ENCODE data around the gene C1QTNF9B.
"Not testable (repeated sequence)": the region's sequence is repeated elsewhere in the genome, so short reads cannot be mapped to it uniquely, and the experiment has no call there.

C1QTNF9B gene

DNA sequence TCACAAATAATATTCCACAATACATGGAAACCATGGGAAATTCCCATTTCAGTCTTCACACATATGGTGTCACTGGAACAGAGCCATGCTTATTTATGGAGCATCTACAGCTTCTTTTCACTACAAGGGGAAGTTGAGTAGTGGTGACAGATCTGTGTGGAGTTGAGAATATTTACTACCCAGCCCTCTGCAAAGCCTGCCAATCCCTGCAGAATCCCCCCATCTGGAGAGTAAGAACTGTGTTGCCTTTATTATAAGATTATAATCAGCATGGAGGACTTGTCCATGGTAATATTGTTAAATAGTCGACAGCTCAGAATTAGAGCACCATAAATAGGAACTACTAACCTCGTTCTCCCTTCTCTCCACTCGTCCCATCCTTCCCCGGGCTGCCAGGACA, 3.5 kb downstream of the C1QTNF9B start:
- DNase-seq = not testable (repeated sequence)

DNA sequence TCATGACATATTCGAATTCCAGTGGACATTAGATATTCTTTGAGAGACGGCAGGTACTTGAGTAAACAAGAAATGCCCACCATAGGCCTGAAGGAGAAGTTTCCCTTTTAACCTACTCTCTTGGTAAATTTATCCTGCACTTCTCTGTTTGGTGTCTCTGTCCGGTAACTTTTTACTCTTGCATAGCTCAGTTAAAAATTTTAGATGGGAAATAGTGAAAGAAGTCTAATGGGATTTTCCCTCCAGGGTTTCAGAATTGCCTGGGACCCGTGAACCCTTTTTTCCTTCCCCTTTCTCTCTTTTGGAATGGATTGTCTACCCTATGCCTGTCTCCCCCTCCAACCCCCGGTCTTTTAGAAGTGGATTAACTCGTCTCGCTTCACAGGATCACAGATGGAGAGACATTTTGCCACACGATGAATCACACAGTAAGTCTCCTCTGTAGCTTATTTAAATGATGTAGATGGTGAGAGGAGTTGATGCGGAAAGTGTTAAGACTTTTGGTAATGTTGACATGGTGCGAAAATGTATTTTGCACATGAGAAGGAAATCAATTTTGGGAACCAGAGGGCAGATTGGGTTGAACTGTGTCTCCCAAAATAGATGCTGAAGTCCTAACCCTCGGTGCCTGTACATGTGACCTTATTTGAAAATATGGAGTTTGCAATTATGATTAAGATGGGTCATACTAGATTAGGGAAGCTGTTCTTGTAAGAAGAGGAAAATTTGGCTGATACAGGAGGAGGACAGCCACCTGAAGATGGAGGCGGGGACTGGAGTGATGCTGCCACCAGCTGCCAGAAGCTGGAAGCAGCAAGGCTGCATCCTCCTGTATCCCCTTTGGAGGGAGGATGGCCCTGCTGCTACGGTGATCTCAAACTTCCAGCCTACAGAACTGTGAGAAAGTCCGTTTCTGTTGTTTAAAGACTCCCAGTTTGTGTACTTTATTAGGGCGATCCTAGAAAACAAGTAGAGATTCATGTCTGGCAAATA, 7.4 kb downstream of the C1QTNF9B start:
- peak; percentile 28 for DNase-seq

DNA sequence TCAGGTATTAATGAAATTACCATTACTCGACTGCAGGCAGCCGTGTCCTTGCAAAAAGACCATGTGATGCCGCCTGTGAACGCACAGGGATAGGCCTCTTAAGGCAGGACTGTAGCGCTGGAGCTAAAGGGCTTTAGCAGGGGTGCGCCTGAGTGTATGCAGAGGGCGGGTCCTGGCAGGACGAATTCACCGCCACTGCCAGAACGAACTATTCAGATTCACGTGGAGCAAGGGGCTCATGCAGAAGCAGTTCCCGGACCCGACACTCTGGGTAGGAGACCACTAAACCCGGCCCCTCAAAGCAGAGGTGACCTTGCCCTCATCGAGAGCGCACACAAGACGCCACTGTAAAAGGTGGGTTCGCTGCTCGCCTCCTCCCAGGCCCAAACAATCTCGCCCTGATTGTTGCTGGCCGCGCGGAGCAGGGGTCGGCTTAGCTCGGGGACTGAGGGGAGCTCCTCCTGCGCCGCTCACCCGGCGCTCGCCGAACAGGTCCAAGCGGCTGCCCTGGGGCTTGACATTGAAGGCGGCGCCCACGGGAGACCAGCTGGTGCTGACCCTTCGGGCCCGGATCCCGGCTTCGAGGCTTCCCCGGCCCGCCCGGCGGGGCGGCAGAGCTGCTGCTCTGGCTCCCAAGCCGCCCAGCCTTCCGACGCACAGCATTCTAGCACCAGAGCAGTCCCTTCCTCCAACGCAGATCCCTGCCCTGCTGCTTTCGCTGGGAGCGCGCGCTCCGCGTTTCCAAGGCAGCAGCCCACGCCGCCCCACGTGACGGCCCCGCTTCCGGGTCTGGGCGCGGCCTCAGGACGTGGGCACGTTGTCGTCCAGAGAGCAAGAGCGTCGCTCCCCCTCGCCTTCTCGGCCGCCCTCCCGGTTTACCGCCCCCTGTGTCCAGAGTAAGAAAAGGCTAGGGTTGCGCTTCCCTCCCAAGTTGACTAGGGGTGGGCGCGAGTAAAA, 8.4 kb downstream of the C1QTNF9B start, which contains the start of gene MIPEP:
Gene MIPEP (minus strand): TSS at position 743 of the 957 bp plus-strand sequence. CDS start 80 bp downstream, at position 663.
- peak; percentile 97 for DNase-seq

DNA sequence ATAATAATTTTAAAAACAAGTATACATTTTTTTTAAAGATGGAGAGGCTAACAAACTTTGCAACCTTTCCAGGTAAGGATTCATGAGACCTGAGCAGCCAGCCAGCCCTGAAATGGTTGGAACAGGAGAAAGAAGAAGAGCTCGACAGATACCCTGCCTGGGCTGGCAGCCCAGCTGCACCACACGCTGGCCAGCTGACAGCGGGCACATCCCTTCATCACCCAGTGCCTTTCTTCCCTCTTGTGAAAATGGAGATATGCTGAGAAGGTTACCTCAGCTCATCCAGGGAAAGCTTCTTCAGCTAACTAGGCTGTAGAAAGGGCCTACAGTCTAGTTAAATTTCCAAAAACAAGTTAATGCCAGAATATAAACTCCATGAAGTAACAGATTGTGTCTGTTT, 12.9 kb downstream of the C1QTNF9B start:
- not testable (repeated sequence) for DNase-seq

DNA sequence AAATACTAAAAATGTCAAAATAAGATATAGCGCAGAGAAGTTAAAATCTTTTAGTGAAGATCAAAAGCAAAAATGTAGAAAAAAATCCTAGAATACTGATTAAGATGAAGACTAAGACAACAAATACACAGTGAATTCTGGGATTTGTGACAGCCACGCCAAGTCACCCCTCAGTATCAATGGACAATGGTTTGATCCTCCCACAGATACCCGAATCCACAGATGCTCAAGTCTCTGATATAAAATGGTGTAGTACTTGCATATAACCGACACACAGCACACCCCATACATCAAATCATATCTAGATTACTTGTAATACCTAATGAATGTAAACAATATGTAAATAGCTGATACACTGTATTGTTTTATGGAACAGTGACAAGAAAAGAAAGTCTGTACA, 14.0 kb downstream of the C1QTNF9B start:
- DNase-seq = no peak

DNA sequence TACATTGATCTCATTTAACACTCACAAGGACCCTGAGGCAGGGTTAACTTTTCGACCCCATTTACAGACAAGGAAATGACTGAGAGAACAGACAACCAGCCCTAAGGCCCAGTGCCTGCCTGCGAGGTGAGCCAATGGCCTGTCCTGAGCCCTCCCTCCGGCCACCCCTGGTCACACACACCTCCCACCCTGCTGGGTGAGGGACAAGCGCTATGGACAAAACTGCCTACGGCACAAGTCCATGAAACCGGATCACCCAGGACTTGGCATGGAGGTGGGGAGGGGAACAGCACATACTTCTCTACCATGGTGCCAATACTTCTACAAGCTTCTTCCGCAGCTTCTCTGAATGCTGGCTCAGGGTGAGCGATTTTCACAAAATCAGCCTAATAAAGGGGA, 15.9 kb downstream of the C1QTNF9B start:
- DNase-seq = not testable (repeated sequence)

DNA sequence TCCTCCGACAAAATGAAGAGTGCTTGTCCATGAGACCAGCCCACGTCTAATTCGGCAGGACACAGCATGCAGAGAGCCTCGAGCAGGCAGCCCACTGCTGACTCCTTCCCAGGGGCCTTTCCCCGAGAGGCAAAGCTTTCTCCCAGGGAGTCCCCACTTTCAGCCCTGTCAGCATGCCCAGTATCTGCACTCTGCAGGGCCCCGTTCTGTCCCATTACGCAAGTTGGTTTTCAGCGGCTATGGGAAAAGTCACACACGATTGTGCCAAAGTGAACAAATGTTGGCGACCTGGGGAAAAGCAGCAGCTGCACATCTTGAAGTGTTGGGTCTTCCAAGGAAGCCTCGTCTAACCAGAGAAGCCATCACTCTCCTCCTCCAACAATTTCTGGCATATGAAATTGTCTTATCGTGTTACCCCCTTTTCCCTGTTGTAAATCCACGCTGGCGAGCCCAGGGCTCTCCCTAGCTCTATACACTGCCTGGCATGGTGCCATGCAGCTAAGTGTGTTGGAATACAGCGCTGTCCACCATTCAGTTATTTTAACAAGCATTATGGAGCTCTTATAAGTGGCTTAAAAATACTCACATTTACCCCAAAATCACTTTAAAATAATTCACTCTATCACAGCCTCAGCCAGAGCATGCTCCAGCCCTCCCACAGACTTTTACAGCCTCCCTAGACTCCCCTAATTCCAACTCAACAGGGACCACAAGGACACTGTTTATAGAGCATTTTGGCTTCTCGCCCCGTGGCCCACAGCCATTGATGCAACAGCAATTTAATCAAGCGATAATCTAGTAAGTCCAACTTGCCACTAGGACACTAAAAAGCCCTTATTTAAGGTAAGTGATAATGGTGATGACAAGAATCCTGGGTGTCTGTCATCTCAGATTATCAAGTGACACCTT, 16.6 kb downstream of the C1QTNF9B start:
- DNase-seq = not testable (repeated sequence)

DNA sequence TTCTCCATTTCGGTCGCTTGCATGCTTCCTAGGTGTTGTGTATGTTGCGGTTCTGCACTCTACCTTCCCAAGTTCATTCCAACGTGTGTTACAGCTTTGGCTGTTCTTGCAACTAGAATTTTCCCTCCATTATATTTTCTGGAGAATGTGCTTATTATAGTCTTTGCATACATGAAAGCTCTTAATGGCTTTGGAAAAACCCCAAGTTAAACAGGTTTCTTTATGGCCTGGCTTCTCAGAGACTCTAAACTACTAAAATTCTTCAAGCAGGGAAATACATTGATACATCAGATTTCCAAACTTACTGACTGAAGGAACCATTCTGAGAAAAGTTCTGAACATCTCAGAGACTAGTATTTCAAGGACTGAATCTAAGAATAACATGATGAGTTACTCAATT, 20.0 kb downstream of the C1QTNF9B start:
- DNase-seq = no peak

DNA sequence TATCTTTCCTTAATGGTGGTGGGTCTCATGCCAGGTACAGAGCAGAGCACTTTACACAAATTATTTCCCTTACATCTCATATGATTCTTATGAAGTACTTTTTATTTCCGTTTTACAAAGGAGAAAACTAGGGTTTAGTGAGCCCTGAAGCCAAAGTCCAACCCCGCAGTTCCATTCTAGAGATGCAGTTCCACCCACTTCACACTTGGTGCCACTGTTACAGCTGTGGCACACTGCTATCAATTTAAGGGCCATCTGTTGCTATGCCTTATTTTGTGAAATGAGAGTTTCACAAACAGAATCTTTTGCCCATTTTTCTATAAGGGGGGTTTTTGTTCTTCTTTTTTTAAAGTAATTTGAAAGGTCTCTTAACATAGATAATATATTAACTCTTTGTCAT, 21.0 kb downstream of the C1QTNF9B start:
- no peak for DNase-seq

DNA sequence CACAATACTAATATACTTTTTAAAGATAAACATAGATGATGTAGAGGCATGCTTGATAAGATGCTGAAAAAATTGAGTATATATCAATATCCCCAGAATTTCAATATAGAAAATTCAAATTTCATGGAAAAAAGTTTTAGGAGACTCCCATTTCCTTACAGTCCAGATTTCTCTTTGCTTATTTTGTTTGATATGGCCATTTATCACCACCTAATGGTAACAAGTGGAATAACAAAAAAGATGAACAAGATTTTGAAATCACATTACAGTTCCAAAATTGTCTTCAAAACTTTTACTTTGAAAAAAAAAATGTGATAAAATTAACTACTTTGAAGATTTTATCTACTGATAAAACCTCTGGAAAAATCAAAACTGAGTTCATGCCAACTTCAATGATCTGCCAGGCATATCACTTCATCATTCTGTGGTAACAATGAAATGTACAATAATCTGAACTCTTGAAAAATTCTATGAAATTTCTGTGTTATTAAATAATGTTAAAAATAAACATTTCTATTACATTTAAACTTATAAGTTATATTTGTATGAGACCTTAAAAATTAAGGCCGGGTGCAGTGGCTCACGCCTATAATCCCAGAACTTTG, 25.6 kb downstream of the C1QTNF9B start:
- DNase-seq = peak; percentile 58

DNA sequence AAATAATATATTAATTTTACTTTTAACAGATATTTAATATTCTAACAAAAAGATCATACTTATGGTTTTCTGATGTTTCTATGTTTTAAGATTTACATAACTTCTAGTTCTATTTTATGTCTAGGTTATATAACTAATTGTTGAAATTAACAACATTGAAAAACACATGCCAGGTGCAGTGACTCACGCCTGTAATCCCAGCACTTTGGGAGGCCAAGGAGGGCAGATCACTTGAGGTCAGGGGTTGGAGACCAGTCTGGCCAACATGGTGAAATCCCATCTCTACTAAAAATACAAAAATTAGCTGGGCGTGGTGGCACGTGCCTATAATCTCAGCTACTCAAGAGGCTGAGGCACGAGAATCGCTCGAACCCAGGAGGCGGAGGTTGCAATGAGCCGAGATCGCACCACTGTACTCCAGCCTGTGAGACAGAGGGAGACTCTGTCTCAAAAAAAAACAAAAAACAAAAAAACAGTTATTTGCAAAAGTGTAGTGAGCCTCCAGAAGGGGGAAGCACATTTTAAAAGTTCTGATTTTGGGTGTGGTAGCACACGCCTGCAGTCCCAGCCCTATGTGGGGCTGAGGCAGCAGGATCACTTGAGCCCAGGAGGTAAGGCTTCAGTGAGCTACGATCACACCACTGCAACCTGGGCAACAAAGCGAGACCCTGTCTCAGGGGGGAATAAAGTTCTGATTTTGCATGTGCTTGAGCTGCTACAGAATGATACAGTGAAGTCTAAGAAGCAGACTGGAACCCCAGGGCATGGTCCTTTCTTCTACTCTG, 26.8 kb downstream of the C1QTNF9B start:
- DNase-seq = no peak

DNA sequence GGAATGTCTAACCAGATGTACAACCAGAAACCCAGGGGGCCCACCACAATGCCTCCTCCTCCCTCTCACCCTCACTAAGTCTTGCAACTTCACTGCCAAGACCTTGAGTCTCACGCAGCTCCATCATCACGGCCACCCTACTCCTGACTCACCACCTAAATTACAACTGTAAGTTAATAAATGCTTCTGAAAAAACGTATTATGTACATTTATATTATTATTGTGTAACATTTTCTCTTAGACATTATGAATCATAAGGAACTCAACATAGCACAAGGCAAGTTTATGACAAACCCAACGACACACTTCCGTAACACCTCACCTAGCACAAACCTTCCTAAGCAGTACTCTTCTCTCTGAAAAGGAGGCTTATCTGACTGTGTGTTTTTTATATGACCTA, 28.8 kb downstream of the C1QTNF9B start:
- DNase-seq = peak; percentile 95

DNA sequence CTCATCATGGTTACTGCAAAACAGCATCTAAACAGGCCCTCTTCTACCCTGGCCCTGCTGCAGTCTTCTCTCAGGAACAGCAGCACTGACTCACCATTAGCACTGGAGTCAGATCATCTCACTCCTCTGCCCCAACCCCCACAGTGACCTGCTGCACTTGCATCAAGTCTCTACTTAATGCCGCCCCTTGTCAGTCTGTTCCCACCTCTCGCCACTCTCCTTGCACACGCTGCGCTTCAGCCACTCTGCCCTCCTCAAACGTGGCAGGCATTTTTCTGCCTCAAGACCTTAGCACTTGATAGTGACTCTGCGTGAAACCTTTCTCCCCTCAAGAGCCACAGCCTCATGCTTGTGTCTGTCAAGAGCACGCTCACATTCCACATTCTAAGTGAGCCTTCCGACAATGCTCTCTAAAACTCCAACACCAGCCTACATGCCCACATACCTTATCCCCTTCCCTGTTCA, 30.2 kb downstream of the C1QTNF9B start:
- DNase-seq = peak; percentile 72

DNA sequence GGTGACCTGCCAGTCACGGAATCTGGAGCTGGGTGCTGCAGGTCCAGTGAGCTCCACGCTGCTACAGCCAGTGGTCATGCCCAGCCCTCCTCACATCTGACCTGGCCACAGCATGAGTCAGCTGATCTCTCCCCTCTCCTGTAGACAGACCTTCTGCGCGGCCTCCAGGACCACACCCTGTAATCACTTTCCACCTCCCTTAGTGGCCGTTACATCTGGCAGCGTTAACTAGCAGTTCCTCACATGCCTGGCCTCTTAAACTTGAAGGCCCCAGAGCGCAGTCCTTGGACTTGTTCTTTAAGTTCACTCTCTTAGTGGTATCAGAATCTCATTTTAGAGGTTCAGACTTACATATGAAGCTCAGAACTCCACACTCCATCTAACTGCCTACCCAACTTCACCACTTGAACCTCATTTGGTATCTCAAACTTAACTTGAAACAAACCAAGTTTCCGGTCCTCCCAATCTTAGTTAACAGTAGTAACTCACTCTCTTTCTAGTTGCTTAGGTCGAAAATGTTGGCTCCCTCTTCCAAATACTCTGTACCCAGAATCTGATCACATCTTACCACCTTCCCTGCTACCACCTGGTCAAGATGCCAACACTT, 30.8 kb downstream of the C1QTNF9B start:
- no peak for DNase-seq

DNA sequence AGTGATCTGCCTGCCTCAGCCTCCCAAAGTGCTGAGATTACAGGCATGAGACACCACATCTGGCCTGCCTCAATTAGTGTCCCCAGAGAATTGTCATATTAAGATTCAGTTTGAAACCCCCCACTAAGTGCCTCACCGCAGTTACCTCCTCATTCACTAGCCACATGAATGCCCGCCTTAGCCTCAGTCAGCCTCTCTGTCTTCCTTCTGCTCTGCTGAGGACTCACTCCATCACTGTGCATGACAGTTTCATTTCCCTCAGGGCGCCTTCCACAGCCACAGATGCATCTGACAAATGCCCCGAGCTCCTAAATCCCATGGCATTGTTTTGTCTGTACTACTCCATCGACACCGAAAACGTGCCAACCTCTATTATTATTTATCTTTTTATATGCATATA, 31.4 kb downstream of the C1QTNF9B start:
- no peak for DNase-seq

DNA sequence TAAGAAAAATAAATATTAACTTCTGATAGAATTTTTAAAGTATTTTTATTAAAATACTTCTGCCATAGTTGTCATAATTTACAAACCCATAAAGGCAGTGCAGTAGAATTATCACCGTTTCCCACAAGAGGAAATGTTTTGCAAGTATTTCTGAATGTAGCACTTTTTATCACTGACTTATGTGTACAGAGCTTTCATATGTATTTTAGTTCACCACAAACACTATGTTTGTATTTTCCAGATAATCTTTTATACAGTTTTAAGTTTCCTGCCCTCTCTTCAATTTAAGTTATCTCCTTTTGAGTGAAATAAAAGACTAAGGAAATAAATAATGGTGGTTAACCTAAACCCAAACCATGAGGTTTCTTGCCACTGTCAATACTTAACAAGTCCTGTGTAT, 32.3 kb downstream of the C1QTNF9B start:
- DNase-seq = no peak

DNA sequence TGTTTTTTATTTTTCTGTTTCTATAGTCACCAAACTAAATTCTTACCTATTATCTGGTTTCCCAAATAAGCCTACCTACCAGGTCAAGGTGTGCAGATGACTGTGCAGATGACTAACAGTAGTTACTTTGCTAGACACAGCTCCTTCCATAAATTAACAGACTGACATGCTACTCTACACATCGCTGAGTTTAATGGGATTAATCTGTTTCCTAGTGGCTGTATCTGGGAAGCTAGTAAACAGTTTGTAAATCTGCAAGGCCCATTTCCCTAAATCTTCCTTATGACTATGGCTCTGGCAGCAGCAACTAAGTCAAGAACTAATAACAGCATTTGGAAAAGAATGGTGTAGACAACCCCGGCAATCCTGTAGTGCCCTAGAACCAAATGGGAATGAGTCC, 36.0 kb downstream of the C1QTNF9B start:
- DNase-seq = no peak

DNA sequence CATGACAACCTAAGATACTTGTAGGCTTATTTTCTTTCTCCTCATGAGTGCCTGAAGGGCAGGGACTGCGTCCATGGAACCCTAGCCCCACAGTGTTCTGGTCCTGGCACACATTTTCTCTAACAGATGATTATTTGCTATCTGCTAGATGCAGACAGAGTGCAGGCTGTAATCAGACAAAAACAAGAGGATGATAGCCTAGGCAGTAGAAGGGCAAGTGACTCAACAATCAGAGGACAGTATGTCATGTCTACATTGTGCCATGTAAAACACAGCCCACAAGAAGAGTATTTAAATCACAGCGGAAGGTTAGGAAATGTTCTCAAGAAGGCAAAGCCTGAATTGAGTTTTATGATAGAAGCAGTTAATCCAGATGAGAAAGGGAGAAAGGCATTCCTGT, 37.4 kb downstream of the C1QTNF9B start:
- DNase-seq = no peak

DNA sequence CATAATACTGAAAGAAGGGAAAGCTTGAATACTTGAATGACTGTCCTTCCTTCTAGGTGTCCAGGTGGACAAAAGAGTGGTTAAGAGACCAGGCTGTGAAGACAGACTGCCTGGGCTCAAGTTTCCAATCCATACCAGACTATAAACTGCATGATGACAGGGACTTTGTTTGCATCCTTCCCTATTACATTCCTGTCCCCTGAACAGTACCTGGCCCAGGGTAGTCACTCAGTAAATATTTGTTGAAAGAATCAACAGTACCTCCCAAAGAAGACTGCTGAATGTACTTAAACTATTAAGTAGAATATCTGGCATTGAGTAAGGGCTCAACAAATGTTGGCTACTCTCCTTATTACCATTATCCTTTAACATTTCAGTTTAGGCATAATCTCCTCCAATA, 37.8 kb downstream of the C1QTNF9B start:
- DNase-seq = no peak

DNA sequence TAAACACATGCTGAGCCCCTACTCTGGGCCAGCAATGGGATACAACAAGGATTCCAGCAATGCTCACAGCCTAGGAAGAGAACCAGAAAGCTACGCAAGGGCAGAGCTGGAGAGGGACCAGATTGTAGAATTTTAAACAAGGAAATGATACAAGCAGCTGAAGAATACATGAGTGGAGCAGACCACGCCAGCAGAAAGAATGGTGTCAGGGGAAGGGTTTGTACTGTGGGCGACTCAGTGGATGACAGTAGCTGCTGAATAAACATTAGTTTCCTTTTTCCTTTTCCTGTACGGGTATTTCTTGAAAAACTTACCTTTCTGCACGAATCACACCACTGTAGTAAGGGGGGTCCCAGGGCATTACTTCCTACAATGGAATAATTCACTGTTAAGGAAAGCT, 38.8 kb downstream of the C1QTNF9B start:
- DNase-seq = no peak
